Measurements from ENCODE around the gene RERE.

Gene RERE

GRCh38 chr1:8363186-8363766, 454.2 kb downstream of the RERE start:
- no peak for DNase-seq (ENCODE audit: low spot score)

GRCh38 chr1:8362701-8363101, 454.7 kb downstream of the RERE start:
- DNase-seq (ENCODE audit: low spot score) = no peak

- DNase-seq (ENCODE audit: low spot score) = no peak
Observed at GRCh38 chr1:8361198-8361849, 456.1 kb downstream of the RERE start.

DNA sequence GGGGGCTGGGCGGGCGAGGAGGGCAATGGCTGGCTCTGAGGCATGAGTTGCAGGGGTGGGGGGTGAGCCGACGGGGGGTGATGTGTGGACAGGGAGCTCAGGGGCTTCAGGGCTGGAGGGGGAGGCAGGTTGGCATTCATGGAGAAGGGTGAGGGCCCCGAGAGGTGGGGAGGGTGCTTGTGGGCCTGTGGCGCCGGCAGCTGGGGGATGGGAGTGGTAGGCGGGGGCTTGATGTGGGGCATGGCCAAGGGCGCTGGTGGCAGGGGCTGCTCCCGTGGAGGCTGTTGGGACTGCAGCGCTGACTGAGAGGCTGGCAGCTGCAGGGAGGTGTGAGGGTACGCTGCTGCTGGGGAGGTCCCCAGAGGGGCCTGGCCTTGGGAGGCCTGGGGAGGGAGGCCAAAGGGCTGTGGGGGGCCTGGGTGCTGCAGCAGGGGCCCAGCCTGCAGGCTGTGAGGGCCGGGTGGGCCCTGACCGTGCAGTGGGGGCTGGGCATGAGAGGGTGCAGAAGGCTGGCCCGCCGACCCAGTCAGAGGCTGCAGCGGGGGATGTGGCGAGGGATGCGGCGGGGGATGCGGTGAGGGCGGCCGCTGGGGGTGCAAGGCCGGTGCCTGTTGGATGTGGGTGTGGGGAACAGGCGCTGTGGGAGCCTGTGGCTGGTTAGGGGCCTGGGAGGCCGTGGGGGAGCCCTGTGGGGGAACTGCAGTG, 456.8 kb downstream of the RERE start:
- DNase-seq (ENCODE audit: low spot score) = no peak

DNA sequence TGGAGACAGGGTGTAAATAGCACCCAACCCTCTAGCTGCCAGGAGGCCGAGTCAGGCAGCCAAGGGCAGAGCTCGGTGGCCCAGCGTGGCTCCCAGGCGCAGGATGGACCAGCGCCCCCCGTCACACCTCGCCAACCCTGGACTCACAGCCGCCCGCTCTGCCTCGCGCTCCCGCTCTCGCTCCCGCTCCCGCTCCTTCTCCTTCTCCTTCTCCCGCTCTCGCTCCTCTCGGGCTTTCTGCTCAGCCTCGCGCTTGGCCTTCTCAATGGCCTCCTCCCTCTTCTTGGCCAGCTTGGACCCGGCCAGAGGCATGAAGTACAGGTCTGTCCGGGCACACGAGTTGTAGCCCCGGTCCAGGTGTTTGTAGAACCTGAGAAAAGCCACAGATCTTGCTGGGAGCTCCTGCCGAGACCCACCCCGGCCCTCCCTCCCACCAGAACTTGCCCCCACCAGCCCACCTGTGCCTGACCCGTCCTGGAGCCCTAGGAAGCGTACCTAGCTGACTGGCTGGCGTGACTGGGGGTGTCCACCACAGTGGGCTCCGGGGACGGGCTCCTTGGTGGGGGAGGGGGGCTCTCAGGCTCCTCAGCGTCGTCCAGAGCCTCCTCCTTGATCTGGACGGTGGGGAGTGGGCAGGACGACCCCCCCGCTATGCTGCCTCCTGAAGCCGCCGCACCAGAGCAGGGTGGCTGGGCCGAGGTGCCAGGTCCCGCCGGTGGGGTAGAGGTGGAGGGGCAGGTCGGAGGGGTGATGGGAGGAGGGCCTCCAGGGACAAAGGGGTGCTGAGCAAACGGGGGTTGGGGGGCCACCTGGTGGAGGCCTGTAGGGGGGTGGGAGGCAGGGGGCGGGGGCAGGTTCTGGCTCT, 457.6 kb downstream of the RERE start:
- DNase-seq (ENCODE audit: low spot score) = no peak

DNA sequence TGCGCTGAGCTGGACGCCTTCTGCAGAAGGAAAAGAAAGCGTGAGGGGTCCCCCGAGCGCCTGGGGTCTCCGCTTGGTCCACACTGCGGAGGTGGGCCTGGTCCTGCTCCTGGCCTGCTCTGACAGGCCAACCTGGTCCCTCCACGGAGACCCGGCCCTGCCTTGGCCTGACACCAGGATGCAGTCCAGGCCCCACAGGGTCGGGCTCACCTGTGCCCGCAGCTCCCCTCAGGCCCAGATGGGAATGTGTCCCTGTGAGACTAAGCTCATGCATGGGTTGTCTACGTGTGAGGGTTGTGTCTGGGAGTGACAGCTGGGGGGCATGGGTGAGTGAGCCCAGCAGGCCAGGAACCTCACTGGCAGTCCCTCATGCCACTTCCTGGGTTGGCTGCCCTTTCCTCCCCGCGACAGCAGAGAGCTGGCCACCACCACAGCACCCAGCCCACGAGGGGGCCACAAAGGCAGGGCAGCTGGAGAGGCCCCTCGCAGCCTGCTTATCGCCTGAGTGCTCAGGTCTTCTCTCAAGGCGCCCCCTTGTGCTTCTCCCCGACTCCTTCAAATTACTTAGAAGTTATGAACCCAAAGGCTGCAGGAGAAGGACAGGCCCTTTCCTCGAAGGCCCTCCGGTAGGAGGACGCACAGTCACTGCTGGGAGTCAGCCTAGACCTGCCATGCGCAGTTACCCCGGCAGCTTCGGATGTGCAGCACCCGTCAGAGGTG, 458.4 kb downstream of the RERE start:
- DNase-seq (ENCODE audit: low spot score) = no peak

DNA sequence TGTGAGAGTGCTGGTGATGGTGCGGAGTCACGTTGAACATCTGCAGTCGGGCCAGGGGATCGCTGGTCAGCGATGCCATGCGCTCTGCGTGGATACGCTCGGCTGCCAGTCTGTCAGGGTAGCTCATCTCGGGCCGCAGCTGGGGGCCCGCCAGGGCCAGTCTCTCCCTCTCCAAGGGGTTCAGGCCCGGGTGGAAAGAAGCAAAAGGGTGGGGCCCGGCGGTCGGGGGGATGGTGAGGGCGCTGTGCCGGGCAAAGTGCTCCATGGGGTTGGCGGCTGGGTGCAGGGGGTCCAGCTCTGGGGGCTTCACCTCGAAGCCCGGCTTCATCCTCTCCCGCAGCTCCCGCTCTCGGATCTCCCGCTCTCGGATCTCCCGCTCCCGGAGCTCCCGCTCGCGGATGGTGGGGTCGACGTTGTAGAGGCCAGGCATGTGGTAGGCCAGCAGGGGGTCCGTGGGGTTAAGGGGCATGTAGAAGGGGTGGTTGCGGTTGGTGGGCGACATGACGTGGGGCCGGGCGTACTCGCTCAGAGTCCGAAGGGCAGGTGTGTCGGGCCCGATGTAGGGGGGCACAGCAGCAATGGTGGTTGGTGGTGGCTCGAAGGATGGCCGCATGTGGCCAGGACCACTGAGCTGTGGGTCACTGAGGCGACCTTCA, 459.1 kb downstream of the RERE start:
- no peak for DNase-seq (ENCODE audit: low spot score)

DNA sequence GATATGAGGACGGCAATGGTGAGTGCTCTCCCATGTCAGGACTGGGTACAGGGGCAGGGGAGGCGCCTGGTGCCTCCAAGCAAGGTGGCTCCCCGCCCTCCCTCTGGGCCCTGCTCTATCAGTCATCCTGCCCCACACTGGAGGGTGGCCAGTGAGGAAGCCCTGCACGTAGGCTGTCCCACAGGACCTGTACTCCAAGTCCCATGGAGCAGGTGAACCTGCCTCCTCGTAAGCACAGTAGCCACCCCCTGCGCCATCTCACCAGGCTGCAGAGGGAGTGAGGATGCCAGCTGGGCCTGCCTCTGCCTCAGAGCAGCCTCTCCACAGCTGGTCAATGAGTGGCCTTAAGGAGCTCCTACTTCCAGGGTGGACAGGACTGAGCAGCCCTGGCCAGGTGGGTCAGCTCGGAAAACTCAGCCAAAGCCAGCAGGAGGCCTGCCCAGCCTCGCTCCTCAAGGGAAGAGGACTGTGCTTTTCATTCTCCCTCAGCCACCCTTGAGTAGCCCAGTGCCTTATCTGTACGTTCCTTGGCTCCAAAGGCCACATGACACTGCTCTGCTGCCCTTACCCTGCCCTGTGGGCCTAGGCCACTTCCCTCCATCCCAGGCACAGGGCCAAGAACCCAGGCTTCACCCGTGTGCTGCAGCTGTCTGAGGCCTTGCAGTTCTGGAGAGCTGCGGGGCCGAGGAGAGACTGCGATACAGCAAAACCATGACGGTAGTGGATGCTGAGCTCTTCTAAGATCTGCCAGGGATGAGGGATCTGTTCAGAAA, 459.9 kb downstream of the RERE start:
- no peak for DNase-seq (ENCODE audit: low spot score)

DNA sequence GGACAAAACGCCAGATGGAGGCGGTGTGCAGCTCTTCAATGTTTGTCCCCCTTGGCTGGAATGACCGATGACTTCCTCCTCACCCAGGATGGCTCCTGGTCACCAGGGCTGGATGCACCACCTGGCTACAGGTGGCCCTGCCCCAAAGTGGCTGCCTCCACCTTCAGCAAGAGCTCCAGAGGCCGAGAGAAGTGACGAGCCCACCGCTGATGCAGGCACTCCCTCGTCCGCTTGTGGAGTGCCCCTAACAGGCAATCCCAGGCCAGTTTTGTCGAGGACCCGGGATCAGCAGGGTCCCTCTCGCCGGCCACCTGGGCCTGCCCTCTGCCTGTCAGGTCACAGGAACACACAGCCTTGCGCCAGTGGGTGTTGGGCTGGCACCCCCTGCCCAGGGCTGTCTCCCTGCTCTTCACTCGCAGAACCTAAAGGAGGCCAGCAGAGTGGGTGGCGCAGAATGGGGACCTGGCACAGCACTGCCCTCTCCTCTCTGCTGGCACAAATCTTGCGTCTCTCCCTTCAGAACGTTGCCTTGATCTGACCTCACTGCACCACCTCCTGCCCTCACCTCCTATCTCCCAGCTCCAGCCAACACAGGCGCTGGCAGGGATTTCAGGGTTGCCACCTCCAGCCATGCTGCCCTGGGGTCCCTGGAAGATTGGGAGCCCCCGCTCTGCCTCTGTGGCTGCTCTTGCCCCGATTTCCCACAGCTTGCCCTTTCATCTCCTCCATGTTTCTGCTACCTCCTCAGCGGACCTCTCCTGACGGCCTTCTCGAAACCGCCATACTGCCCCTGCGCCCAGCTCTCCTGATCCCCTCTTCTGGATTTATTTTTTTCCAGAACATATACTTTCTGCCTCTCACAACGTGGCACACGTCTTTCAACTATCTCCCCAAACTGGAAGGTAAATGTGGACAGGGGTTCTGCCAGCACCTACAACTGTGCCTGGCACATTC, 460.9 kb downstream of the RERE start:
- no peak for DNase-seq (ENCODE audit: low spot score)

DNA sequence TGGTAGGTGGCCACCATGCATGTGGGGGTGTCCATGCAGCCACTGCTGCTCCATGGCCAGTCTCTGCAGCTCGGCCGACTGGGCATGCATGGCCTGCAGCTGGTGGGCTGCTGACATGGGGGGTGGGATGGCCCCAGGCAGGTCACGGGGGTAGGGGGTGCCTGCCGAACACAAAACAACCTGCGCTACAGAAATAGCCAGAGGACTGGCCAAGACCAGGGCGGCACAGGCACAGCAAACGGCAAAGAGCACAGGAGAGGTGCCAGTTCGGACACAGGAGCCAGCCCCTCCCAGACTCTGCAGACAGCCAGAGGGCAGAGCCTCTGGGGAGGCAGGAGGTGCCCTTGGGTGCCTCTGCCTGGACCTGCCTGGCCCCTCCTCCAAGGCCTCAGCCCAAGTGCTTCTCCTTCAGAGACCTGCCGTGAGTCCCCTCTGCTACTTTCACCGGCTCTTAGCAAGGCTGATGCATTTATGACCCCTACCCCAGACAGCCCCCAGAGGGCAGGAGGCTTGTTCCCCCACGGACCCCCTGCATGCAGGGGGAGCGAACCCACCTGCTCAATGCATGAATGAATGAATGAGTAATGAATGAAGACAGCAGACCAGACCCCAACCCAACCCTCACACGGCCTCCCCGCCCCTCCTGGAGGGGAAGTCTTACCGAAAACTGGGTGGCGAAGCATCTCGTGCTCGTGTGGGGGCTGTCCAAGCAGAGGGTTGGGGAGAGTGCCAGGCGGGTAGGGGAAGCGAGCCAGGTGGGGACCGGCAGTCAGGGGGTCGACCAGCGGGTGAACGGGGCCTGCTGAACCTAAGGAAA, 461.8 kb downstream of the RERE start:
- no peak for DNase-seq (ENCODE audit: low spot score)

- DNase-seq (ENCODE audit: low spot score) = no peak
Observed at GRCh38 chr1:8354038-8354437, 463.4 kb downstream of the RERE start.

DNA sequence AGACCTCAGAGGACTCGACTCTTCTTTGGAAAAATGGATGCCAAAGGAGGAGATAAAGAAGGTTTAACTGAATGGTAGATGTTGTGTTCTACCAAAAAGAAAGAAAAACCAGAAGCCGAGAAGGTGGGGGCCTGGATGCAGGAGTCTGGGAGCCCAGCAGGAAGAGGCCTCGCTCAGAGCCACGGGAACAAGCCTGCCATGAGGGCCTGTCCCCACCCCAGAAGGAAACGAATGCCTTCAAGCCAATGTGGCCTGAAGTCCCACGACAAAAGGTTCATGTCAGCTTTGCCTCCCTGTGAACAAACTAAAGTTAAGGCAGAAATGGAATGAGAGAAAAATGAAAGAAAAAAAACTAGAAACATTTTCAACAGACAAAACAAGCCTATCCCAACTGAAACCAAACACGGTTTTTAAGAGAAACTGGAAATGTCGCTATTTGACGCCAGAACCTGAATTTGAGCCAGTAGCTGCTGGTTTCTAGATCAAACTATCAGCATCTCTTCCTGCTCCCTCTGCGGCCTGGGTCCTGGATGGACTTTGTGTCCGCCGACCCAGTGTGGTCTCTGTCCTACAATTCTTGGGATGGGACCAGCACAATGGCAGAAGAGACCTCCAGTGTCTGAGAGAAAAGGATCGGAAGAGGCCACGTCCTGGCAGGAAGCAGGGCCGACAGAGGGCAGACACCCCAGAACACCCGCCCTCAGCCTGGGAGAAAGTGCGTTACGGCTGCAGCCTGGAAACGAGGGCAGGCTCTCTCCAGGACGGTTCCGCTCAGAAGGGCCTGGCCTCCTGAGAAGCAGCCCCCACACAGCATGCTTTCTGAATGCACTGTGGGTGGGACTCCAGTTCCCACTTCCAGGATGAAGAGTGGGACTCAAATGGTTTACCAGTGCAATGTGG, 464.3 kb downstream of the RERE start:
- no peak for DNase-seq (ENCODE audit: low spot score)

- DNase-seq (ENCODE audit: low spot score) = no peak
Observed at GRCh38 chr1:8352471-8352845, 465.0 kb downstream of the RERE start.

- peak; percentile 8 for DNase-seq (ENCODE audit: low spot score)
Observed at GRCh38 chr1:8351693-8352470, 465.6 kb downstream of the RERE start.

- no peak for DNase-seq (ENCODE audit: low spot score)
Observed at GRCh38 chr1:8350914-8351684, 466.3 kb downstream of the RERE start.

- DNase-seq (ENCODE audit: low spot score) = no peak
Observed at GRCh38 chr1:8349961-8350360, 467.5 kb downstream of the RERE start.

Data from RKO (cell line).